CD4-positive, alpha-beta memory T cell (primary cell): Measurements from ENCODE around the gene SIGLEC8. TPM values are rescaled to one million over a fixed set of nuclear protein-coding genes. Genes with fewer than 3 reads are reported as not detected.
A peak's percentile ranks its signal among the peaks of the same experiment; 100 is the strongest.
"Not testable (repeated sequence)": the region's sequence is repeated elsewhere in the genome, so short reads cannot be mapped to it uniquely, and the experiment has no call there.

Experiments used
- CTCF ChIA-PET: fragments of 350-600 bp; sonication (Branson Sonifier 250); formaldehyde crosslinking; loops from one replicate; lab custom pipeline; 2021; ENCODE audit warnings: inconsistent platforms; ENCODE audit not compliant: partially characterized antibody; lab: Charles Lee
- POLR2A ChIA-PET: fragments of 350-600 bp; sonication (Branson Sonifier 250); formaldehyde crosslinking; loops from one replicate; lab custom pipeline; 2021; ENCODE audit not compliant: partially characterized antibody; lab: Charles Lee
- DNase-seq, 5 donors: peaks; one replicate each; pipeline versions ENCODE4 v3.0.0 to v3.0.0-alpha.2; 2020 to 2022; ENCODE audit warnings: mixed read lengths in 1 of 5
- H3K27ac ChIP-seq: one replicate; pipeline ENCODE4 v1.7.0; 2013; ENCODE audit warnings: low read depth, low read length
- H3K27me3 ChIP-seq: 2 replicates; pipeline ENCODE4 v1.7.0; 2013; ENCODE audit warnings: mild to moderate bottlenecking, low read length, moderate library complexity; ENCODE audit not compliant: insufficient read depth
- H3K36me3 ChIP-seq: 2 replicates; pipeline ENCODE4 v1.7.0; 2013; ENCODE audit warnings: mild to moderate bottlenecking, low read length, moderate library complexity; ENCODE audit not compliant: insufficient read depth
- H3K4me1 ChIP-seq: 2 replicates; pipeline ENCODE4 v1.7.0; 2013; ENCODE audit warnings: mild to moderate bottlenecking, low read length, moderate library complexity; ENCODE audit not compliant: insufficient read depth
- H3K4me3 ChIP-seq, 2 donors: one replicate each; pipeline ENCODE4 v1.7.0; 2013; ENCODE audit warnings: low read length in 2 of 2, mild to moderate bottlenecking in 1 of 2
- H3K9me3 ChIP-seq, 2 donors: one replicate each; pipeline ENCODE4 v1.7.0; 2013; ENCODE audit warnings: low read length in 2 of 2, control low read depth in 1 of 2; ENCODE audit not compliant: control insufficient read depth in 1 of 2
- H3K27ac Mint-ChIP-seq, 7 donors: one replicate each; pipeline ENCODE4 v1.8.0; 2020 to 2021; ENCODE audit warnings: mixed read lengths in 7 of 7, mild to moderate bottlenecking in 6 of 7, inconsistent platforms in 3 of 7, moderate library complexity in 3 of 7
- H3K27me3 Mint-ChIP-seq, 2 donors: one replicate each; pipeline ENCODE4 v1.8.0; 2020 to 2021; ENCODE audit warnings: mixed read lengths in 2 of 2
- H3K36me3 Mint-ChIP-seq, 2 donors: one replicate each; pipeline ENCODE4 v1.8.0; 2020 to 2021; ENCODE audit warnings: mixed read lengths in 2 of 2, inconsistent platforms in 1 of 2, mild to moderate bottlenecking in 1 of 2
- H3K4me1 Mint-ChIP-seq, 4 donors: one replicate each; pipeline ENCODE4 v1.8.0; 2020 to 2021; ENCODE audit warnings: mixed read lengths in 4 of 4, mild to moderate bottlenecking in 1 of 4
- H3K4me3 Mint-ChIP-seq, 8 donors: one replicate each; pipeline ENCODE4 v1.8.0; 2020 to 2021; ENCODE audit warnings: mixed read lengths in 8 of 8, mild to moderate bottlenecking in 7 of 8, moderate library complexity in 6 of 8, inconsistent platforms in 3 of 8
- H3K9me3 Mint-ChIP-seq, 8 donors: one replicate each; pipeline ENCODE4 v1.8.0; 2020 to 2021; ENCODE audit warnings: mixed read lengths in 8 of 8, mild to moderate bottlenecking in 5 of 8, inconsistent platforms in 3 of 8, moderate library complexity in 1 of 8
- intact Hi-C: fragments of 100-400 bp; cut with micrococcal nuclease; formaldehyde crosslinking; loops from one replicate; pipeline ENCODE4 v1.15.1; 2023
- polyA plus RNA-seq, 2 donors: library from polyadenylated mRNA; unstranded; fragments of 300-500 nt; fragmentation: Illumina TruSeq; gene quantifications; one replicate each; pipeline ENCODE4 v1.2.3, GENCODE V29; 2021
- total RNA-seq, 2 experiments: library from RNA; stranded (reverse); gene quantifications; one replicate each; pipeline ENCODE4 v1.2.3, GENCODE V29; 2021

The SIGLEC8 gene
- total and polyA plus RNA-seq, 4 experiments from 2014 or later: not detected

GRCh38 chr19:51420511-51420910 lies 37.7 kb downstream of the SIGLEC8 start:
- H3K27ac ChIP-seq, intact Hi-C loops, H3K9me3 Mint-ChIP-seq, H3K36me3 Mint-ChIP-seq, POLR2A ChIA-PET, H3K36me3 ChIP-seq, DNase-seq, H3K4me3 Mint-ChIP-seq, H3K27ac Mint-ChIP-seq, H3K4me1 ChIP-seq, H3K4me1 Mint-ChIP-seq, H3K9me3 ChIP-seq, H3K4me3 ChIP-seq, H3K27me3 ChIP-seq: not testable (repeated sequence)
- peaks cover 12 to 20% of the 10 kb centered on the region in 2 donors for H3K27me3 Mint-ChIP-seq
- CTCF ChIA-PET: interaction anchor here (1.3 to 7.3 kb wide), 7 partner anchors 20 to 238 kb away, joined by 3 to 84 read pairs (median 11); no protein-coding TSS in a partner anchor

DNA sequence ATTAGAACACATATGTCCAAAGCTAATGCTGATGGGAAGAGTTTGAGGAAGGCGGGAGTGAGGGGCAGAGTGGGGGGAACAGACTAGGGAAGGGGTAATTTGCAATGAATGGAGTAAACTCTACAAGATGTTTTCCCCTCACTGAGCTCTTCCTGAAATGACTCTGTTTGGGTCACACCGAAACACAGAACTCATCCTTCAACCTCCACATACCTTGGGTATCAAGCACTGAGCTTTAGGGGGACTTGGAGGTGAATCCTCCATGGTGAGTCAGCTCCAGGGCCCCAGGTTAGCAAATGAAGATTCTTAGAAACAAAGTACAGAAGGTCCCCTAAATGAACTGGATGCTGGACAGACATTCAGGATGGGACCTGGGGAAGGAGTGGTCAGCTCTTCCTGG lies 39.5 kb downstream of the SIGLEC8 start:
- H3K4me1 Mint-ChIP-seq: peaks cover 0 to 8% (median 4%) of the 10 kb centered on the region in 4 donors
- intact Hi-C loops: no loop called here
- no peak overlapping the region for H3K27ac Mint-ChIP-seq
- DNase-seq: no peak
- no peak overlapping the region for H3K4me3 ChIP-seq
- H3K36me3 Mint-ChIP-seq: no peaks in the 10 kb centered on the region
- no peak overlapping the region for H3K4me3 Mint-ChIP-seq
- ChIA-PET POLR2A (interaction anchor here (1.0 kb wide), 1 partner anchor 23 kb away, joined by 3 read pairs; no protein-coding TSS in a partner anchor), CTCF (interaction anchor here (0.9 to 7.3 kb wide), 6 partner anchors 18 to 238 kb away, joined by 3 to 51 read pairs (median 8); no protein-coding TSS in a partner anchor)
- no peaks in the 10 kb centered on the region for H3K27me3 ChIP-seq
- H3K4me1 ChIP-seq: no peaks in the 10 kb centered on the region
- H3K27ac ChIP-seq: no peak overlapping the region
- H3K36me3 ChIP-seq: no peaks in the 10 kb centered on the region
- H3K9me3 Mint-ChIP-seq: no peaks in the 10 kb centered on the region
- no peaks in the 10 kb centered on the region for H3K9me3 ChIP-seq
- H3K27me3 Mint-ChIP-seq: peaks cover 12 to 20% of the 10 kb centered on the region in 2 donors

DNA sequence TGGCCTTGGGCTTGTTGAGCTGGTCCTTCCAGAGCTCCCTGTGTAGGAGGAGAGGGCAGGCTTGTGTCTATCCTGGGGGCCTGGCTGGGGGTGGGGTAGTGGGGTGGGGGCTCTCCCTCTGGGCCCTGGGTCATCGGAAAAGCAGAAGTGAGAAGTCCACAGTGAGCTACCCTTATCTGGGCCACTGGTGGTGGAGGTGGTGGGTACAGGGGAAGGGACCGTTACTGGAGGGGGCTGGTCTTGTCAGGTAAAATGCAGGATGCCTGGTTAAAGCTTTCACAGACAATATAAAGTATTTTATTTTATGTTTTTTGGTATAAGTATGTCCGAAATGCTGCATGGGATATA lies 40.5 kb downstream of the SIGLEC8 start:
- Mint-ChIP-seq H3K9me3 (no peaks in the 10 kb centered on the region), H3K4me1 (peaks cover 0 to 8% (median 4%) of the 10 kb centered on the region in 4 donors), H3K27ac (peak overlapping the region in 1 of 7 donors; percentile 27), H3K4me3 (no peak overlapping the region), H3K27me3 (peaks cover 12 to 19% of the 10 kb centered on the region in 2 donors), H3K36me3 (no peaks in the 10 kb centered on the region)
- DNase-seq: no peak
- ChIA-PET CTCF (interaction anchor here (0.9 to 7.3 kb wide), 8 partner anchors 15 to 239 kb away, joined by 3 to 51 read pairs (median 4); no protein-coding TSS in a partner anchor), POLR2A (interaction anchor here (1.0 kb wide), 1 partner anchor 24 kb away, joined by 3 read pairs; no protein-coding TSS in a partner anchor)
- Histone ChIP-seq H3K9me3 (no peaks in the 10 kb centered on the region), H3K36me3 (no peaks in the 10 kb centered on the region), H3K4me1 (no peaks in the 10 kb centered on the region), H3K27me3 (no peaks in the 10 kb centered on the region), H3K27ac (no peak overlapping the region), H3K4me3 (no peak overlapping the region)
- intact Hi-C loops: no loop called here

- no peaks in the 10 kb centered on the region for H3K36me3 ChIP-seq
- Mint-ChIP-seq H3K9me3 (no peaks in the 10 kb centered on the region), H3K27me3 (peaks cover 12 to 19% of the 10 kb centered on the region in 2 donors), H3K36me3 (no peaks in the 10 kb centered on the region), H3K27ac (peak within 1 kb of the TSS in 1 of 7 donors; percentile 27), H3K4me1 (peaks cover 0 to 5% (median 3%) of the 10 kb centered on the region in 4 donors), H3K4me3 (no peak within 1 kb of the TSS)
- H3K27ac ChIP-seq: no peak within 1 kb of the TSS
- H3K9me3 ChIP-seq: no peaks in the 10 kb centered on the region
- no peak for DNase-seq
- no peak within 1 kb of the TSS for H3K4me3 ChIP-seq
- CTCF ChIA-PET: interaction anchor here (0.9 to 7.3 kb wide), 6 partner anchors 14 to 240 kb away, joined by 3 to 51 read pairs (median 4); no protein-coding TSS in a partner anchor
- POLR2A ChIA-PET: interaction anchor here (0.6 to 1.0 kb wide), 2 partner anchors 19 to 24 kb away, joined by 3 read pairs; no protein-coding TSS in a partner anchor
- H3K4me1 ChIP-seq: no peaks in the 10 kb centered on the region
- H3K27me3 ChIP-seq: no peaks in the 10 kb centered on the region
- intact Hi-C loops: no loop called here
Measured at GRCh38 chr19:51417107-51417809, 41.0 kb downstream of the SIGLEC8 start, which contains the start of gene SIGLEC10. Gene SIGLEC10 (minus strand): TSS chr19:51417642. CDS start chr19:51417581, 61 bp downstream.

DNA sequence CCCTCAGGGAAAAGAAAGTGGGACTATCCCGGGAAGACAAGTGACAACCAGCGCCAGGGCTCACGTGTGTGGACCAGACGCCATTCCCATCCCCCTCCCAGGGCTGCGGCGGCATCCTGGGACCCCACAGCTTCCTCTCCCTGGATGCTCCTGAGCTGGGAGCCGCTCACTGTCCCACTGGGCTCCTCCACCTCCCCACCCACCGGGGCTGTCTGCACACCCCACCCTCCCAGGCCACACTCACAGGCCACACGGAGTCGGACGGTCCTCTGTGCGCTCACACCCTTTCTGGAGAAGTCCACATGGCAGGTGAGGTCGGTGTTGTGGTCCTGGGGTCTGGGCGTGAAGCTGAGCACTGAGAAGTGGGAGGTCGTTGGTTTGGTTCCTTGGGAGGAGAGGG lies 41.8 kb downstream of the SIGLEC8 start:
- H3K27ac Mint-ChIP-seq, H3K36me3 ChIP-seq, H3K4me3 Mint-ChIP-seq, H3K27ac ChIP-seq, H3K4me3 ChIP-seq, H3K27me3 ChIP-seq, POLR2A ChIA-PET, H3K9me3 Mint-ChIP-seq, H3K36me3 Mint-ChIP-seq, H3K4me1 Mint-ChIP-seq, H3K9me3 ChIP-seq, H3K4me1 ChIP-seq, intact Hi-C loops, DNase-seq: not testable (repeated sequence)
- CTCF ChIA-PET: interaction anchor here (7.3 kb wide), 1 partner anchor 99 kb away, joined by 51 read pairs; no protein-coding TSS in a partner anchor
- peaks cover 12 to 16% of the 10 kb centered on the region in 2 donors for H3K27me3 Mint-ChIP-seq

GRCh38 chr19:51415187-51415586 lies 43.1 kb downstream of the SIGLEC8 start:
- Histone ChIP-seq H3K9me3 (no peaks in the 10 kb centered on the region), H3K27me3 (no peaks in the 10 kb centered on the region), H3K36me3 (no peaks in the 10 kb centered on the region), H3K4me1 (no peaks in the 10 kb centered on the region), H3K27ac (no peak overlapping the region), H3K4me3 (no peak overlapping the region)
- Mint-ChIP-seq H3K27me3 (peaks cover 12 to 16% of the 10 kb centered on the region in 2 donors), H3K36me3 (no peaks in the 10 kb centered on the region), H3K27ac (no peak overlapping the region), H3K4me3 (no peak overlapping the region), H3K9me3 (peaks cover 0 to 2% (median 0%) of the 10 kb centered on the region in 8 donors), H3K4me1 (peaks cover 0 to 3% (median 0%) of the 10 kb centered on the region in 4 donors)
- DNase-seq: no peak
- POLR2A ChIA-PET: no interaction called here
- intact Hi-C loops: no loop called here
- CTCF ChIA-PET: no interaction called here
